Measurements from ENCODE around the gene A4GALT.

A4GALT gene

GRCh38 chr22:42643634-42644421, 76.8 kb downstream of the A4GALT start:
- TF ChIP-seq CTCF (IDR thresholded peaks at IDR 0.05; ENCODE audit: insufficient read depth, low read depth, low read length, missing control alignments), result no peak
- H3K4me3 ChIP-seq (ENCODE audit: low read depth, low read length), result no peak overlapping the region
- no peak for DNase-seq (ENCODE audit: low read depth)

GRCh38 chr22:42642806-42643633, 77.7 kb downstream of the A4GALT start:
- no peak for TF ChIP-seq CTCF (IDR thresholded peaks at IDR 0.05; ENCODE audit: insufficient read depth, low read depth, low read length, missing control alignments)
- DNase-seq (ENCODE audit: low read depth), result peak; percentile 56
- H3K4me3 ChIP-seq (ENCODE audit: low read depth, low read length), result no peak overlapping the region
